Hematopoietic multipotent progenitor cell treated with erythropoietin and hydrocortisone succinate and interleukin-3 and kit ligand, for 17 days (in vitro differentiated cells): ENCODE data around the gene RNF25.

Experiments
- DNase-seq: peaks from one replicate; pipeline ENCODE4 v3.0.0-alpha.2; 2015; ENCODE audit warnings: low spot score

RNF25 gene

GRCh38 chr2:218679119-218679518 is 7.3 kb upstream of the RNF25 start:
- no peak for DNase-seq

GRCh38 chr2:218671097-218671653 is 627 bp downstream of the RNF25 start:
- DNase-seq = peak; percentile 18

- no peak for DNase-seq
Measured at GRCh38 chr2:218664653-218665052, 7.1 kb downstream of the RNF25 start.

GRCh38 chr2:218663901-218664300 is 7.9 kb downstream of the RNF25 start:
- no peak for DNase-seq

DNA sequence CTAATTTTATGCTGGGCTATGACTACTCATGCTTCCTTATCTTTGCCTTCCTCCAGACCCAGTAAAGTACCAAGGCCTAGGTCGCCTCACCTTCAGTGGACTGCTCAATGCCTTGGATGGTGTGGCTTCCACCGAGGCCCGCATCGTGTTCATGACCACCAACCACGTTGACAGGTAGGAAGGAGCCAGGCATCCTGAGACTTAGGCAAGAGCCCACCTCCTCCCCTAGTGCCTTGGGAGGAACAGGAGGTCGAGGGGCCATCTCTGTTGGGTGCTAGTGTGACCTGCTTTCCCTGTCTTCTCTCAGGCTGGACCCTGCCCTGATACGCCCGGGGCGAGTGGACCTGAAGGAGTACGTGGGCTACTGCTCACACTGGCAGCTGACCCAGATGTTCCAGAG is 9.0 kb downstream of the RNF25 start:
- DNase-seq = no peak

GRCh38 chr2:218662377-218662776 is 9.4 kb downstream of the RNF25 start:
- no peak for DNase-seq

- DNase-seq = no peak
Measured at GRCh38 chr2:218659988-218660358, 11.8 kb downstream of the RNF25 start.

GRCh38 chr2:218659258-218659987 is 12.4 kb downstream of the RNF25 start, which contains the start of the genes BCS1L and ZNF142:
BCS1L (plus strand) TSS chr2:218659683; CDS start chr2:218660988, 1,305 bp downstream.
ZNF142 (minus strand) TSS chr2:218659623; CDS start chr2:218656429, 3,194 bp downstream.
- peak; percentile 69 for DNase-seq

- DNase-seq = peak; percentile 60
Measured at GRCh38 chr2:218658671-218659257, 13.0 kb downstream of the RNF25 start.

DNA sequence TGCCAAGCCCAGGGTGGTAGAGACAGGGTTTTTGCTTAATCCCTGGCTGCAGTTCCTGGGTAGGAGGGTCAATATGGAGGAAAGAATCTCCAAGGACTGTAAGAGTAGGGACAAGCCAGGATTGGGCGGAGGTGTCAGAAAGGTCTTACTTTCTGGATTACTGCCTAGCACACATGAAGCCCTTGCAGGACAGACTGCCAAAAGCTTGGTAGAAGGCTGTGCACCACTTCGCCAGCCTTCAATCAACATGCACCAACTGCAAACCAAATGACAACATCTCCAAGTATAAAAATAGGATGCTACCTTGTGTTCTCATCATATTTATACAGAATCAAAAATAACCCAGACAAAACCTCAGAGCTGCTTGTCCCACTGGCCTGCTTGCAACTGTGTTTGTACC is 16.1 kb downstream of the RNF25 start:
- DNase-seq = no peak

GRCh38 chr2:218648787-218649100 is 23.1 kb downstream of the RNF25 start:
- DNase-seq = no peak

DNA sequence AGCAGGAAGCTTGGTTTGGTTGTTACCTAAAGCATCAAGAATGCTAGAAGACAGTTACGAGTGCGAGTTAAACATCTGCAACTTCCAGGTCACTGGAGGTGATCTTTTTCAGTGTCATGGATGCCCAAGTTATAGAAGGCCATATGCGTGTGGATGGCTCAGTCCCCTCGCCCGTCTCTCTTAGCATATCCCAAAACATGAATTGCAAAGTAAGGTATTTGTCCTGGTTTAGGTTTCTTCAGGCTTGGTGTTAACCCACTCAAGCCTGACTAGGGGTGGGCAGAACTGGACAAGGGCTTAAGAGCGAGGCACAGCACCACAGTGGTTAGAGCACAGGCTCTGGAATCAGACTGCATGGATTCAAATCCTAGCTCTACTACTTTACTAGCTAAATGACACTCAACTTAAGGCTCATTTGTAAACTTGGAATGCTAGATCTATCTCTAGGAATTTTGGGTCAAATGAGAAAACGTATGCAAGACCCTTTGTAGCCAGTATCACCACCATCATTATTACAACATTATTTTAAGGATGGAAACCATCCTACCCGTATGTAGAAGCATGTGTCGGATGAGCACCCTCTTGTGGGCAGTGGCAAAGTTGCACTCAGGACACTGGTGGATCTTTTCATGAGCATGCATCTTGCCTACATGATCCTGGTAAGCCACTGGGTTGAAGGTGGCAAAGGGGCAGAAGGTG is 23.6 kb downstream of the RNF25 start:
- peak; percentile 56 for DNase-seq

DNA sequence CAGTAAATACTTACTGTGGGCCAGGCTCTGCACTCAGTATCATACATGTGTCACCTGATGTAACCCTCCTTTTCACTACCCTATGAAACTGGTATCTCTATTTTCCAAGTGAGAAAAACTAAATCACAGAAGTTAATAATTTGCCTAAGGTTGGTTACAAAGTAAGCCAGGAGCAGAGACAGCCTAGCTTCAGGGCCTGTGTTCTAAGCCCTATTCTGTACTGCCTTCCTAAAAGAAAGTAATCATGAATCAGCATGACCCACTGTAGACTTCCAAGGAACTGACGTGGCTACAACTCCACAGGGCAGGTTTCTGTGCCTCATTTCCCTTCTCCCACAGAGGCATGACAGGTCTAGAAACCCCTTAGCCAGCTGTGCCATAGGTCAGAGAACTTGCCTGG is 26.7 kb downstream of the RNF25 start:
- no peak for DNase-seq

DNA sequence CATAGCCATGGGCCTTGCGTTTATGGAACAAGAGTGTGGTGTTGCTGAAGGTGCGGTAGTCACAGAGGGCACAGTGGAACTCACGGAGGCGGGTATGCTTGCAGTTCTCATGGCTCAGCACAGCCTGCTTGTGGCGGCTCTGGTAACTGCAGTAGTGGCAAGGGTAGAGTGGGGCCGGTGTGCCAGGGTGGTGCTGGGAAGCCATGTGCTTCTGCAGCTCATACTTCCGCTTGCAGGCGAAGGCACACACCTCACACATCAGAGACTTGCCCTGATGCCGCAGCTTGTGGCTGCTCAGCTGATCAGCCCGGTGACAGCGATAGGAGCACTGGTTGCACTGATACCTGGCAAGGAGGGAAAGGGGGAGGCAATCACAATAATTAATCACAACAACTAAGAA is 27.1 kb downstream of the RNF25 start:
- DNase-seq = no peak

DNA sequence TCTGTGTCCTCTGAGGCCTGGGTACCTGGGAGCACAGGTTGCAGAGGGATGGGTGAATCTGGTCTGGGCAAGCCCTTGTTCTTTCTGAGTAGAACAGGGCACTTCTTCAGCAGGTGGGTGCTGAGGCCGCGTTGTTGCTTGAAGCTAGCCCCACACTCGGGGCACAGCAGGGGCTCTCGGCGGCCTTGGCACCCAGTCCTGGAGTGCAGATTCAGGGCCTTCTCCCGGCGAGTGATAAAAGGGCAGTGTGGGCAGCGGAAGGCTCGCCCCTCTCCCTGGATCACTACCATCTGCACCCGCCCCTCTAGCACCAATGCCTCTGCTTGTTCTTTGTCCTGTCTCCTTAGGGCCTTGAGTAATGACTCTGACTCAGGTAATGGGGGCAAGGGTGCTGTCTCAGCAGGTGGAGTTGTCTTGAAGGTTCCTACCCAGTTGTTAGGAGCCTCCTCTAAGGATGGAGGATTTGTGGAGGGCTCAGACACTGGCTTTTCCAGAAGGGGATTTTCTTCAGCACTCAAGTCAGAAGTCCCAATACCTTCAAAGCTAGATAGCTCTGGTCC is 28.0 kb downstream of the RNF25 start:
- DNase-seq = no peak

DNA sequence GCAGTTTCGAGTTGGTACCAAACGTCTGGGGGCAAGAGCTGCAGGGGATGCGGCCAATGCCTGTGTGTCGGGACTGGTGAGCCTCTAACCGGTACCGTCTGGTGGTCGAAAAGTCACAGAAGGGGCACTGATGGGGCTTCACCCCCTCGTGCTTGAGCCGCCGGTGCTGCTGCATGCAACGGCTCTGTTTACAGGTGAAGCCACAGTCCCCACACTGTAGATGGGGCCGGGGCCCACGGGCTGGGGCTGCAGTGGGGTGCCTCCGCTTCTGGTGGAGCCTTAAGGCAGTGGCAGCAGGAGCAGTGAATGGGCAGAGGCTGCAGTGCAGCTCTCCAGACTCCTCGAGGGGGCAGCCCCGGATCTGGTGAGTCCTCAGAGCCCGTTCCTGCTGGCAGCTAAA is 29.0 kb downstream of the RNF25 start:
- DNase-seq = no peak

GRCh38 chr2:218642121-218642656 is 29.6 kb downstream of the RNF25 start:
- DNase-seq = no peak

DNA sequence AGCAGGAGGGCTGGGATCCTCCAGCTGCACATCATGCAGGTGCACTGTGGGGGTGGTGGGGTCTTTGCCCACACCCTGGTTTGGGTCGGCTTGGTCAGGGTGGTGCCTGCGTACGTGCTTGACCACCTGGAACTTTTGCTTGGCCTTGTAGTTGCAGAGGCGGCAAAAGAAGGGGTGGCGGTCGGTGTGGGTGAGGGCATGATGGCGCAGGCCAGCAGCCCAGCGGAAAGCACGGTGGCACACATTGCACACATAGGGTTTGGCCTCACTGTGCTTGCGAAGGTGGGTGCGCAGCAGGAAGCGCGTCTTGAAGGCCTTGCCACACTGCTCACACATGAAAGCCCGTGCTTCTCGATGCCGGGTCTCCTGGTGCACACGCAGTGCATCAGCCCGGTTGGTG is 33.4 kb downstream of the RNF25 start:
- no peak for DNase-seq

DNA sequence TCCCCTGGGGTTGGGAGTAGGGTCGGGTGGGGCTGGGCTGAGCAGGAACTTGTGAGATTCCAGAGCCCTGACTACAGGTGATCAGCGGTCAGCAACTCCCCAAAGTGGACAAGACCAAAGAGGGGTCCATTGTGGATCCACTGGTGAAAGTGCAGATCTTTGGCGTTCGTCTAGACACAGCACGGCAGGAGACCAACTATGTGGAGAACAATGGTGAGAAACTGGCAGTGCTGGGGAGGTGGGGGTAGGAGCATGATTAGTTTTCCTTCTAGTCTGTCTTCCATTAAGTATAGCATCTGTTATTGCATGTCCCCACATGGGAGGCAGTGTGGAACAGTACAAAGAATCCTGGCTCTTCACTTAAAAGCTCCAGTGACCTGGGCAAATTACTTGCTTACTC is 36.1 kb downstream of the RNF25 start:
- DNase-seq = no peak

GRCh38 chr2:218631837-218632236 is 40.0 kb downstream of the RNF25 start:
- no peak for DNase-seq

DNA sequence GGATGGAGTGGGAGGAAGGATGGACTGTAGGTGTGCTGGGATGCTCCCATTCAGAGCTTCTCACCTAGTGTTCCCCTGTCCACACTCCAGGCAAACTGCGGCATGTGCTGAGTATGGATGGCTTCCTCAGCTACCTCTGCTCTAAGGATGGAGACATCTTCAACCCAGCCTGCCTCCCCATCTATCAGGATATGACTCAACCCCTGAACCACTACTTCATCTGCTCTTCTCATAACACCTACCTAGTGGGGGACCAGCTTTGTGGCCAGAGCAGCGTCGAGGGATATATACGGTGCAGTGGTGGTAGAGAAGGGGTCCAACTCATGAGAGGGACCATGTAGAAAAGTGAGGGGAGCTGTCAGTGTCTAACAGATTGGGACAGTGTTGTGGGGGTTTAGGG is 43.9 kb downstream of the RNF25 start:
- DNase-seq = no peak

DNA sequence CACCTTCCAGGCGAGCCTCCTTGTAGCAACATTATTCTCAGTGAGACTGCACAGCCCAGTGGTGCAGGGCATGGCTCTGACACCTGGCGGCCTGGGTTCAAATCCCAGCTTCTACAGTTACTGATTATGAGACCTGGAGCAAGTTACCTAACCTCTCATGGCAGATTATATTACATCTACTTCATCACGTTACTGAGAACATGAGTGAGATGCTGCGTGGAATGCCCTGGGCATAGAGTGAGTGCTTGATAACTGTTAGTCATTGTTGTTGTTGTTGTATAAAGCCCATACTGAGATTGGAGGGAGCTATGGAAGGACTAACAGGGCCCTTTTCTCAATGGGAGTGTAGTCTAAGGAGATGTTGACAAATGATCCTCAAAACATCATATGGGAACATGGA is 45.4 kb downstream of the RNF25 start:
- DNase-seq = no peak

- DNase-seq = no peak
Measured at GRCh38 chr2:218623366-218623705, 48.5 kb downstream of the RNF25 start.
